Thyroid gland (tissue), 4 donors: ENCODE results near the gene KANSL3. TPM values are rescaled to one million over a fixed set of nuclear protein-coding genes. Genes with fewer than 3 reads are reported as not detected.

Experiments used
- DNase-seq, 2 donors: peaks; one replicate each; pipeline ENCODE4 v3.0.0-alpha.2; 2019
- H3K27ac ChIP-seq, 3 donors: fragments of 200-600 bp; sonication (generic); 1 replicate in 2 of 3; 2 replicates in 1 of 3; pipeline ENCODE4 v1.5.1; 2016 to 2019; ENCODE audit warnings: mild to moderate bottlenecking in 1 of 3, moderate library complexity in 1 of 3
- H3K27me3 ChIP-seq: fragments of 200-600 bp; sonication (generic); one replicate; pipeline ENCODE4 v1.5.1; 2019
- H3K36me3 ChIP-seq, 2 donors: fragments of 200-600 bp; sonication (generic); one replicate each; pipeline ENCODE4 v1.5.1; 2016 to 2019
- H3K4me1 ChIP-seq, 2 donors: fragments of 200-600 bp; sonication (generic); one replicate each; pipeline ENCODE4 v1.5.1; 2017 to 2019
- H3K4me3 ChIP-seq, 3 donors: fragments of 200-600 bp; sonication (generic); replicated peaks in 1 of 3; 1 replicate in 2 of 3; 2 replicates in 1 of 3; pipeline ENCODE4 v1.5.1; 2016; ENCODE audit warnings: mild to moderate bottlenecking in 1 of 3
- H3K9me3 ChIP-seq: fragments of 200-600 bp; sonication (generic); one replicate; pipeline ENCODE4 v1.5.1; 2017
- POLR2A ChIP-seq, 2 donors: fragments of 450-650 bp; IDR thresholded peaks; one replicate each; pipeline ENCODE4 v1.6.1; 2017; ENCODE audit warnings: antibody characterized with exemption in 2 of 2, mild to moderate bottlenecking in 2 of 2, moderate library complexity in 1 of 2
- WGBS, 2 donors: methylation state at CpG; one replicate each; pipeline ENCODE4 v1.1.5; 2017; 5-methylcytosine and 5-hydroxymethylcytosine counted together
- intact Hi-C: fragments of 100-400 bp; cut with DNase I; formaldehyde crosslinking; loops from one replicate; pipeline ENCODE4 v1.15.1; 2023
- total RNA-seq, 4 donors: library from RNA; depleted of rRNA; stranded (reverse); fragments of >200 nt; gene quantifications; one replicate each; pipeline ENCODE4 v1.2.3, GENCODE V29; 2016
- TF ChIP-seq, protein P1 (sequence below), 6 experiments: fragments of 200-600 bp in 3 of 6; fragments of 450-650 bp in 3 of 6; sonication (generic) in 3 of 6; IDR thresholded peaks; one replicate each; pipeline ENCODE4 v1.5.1; 2016 to 2019; ENCODE audit warnings: antibody characterized with exemption in 6 of 6, mild to moderate bottlenecking in 2 of 6, inconsistent platforms in 1 of 6, moderate library complexity in 1 of 6

The KANSL3 gene
- total RNA-seq, 4 donors from 2014 or later: 46.2 to 65.5 (median 55.8) TPM

GRCh38 chr2:96596596-96596995, 41.5 kb downstream of the KANSL3 start:
- Histone ChIP-seq H3K27ac (no peak overlapping the region), H3K4me3 (no peak overlapping the region), H3K36me3 (peaks cover 48 to 53% of the 10 kb centered on the region in 2 donors), H3K27me3 (no peaks in the 10 kb centered on the region), H3K9me3 (no peaks in the 10 kb centered on the region), H3K4me1 (no peaks in the 10 kb centered on the region)
- intact Hi-C loops: no loop called here
- TF ChIP-seq POLR2A (IDR thresholded peaks at IDR 0.05): no peak
- TF ChIP-seq, protein P1, sequence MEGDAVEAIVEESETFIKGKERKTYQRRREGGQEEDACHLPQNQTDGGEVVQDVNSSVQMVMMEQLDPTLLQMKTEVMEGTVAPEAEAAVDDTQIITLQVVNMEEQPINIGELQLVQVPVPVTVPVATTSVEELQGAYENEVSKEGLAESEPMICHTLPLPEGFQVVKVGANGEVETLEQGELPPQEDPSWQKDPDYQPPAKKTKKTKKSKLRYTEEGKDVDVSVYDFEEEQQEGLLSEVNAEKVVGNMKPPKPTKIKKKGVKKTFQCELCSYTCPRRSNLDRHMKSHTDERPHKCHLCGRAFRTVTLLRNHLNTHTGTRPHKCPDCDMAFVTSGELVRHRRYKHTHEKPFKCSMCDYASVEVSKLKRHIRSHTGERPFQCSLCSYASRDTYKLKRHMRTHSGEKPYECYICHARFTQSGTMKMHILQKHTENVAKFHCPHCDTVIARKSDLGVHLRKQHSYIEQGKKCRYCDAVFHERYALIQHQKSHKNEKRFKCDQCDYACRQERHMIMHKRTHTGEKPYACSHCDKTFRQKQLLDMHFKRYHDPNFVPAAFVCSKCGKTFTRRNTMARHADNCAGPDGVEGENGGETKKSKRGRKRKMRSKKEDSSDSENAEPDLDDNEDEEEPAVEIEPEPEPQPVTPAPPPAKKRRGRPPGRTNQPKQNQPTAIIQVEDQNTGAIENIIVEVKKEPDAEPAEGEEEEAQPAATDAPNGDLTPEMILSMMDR (IDR thresholded peaks at IDR 0.05): no peak
- no peak for DNase-seq

- 75 to 98% methylated on average over 5 of the region's 5 CpGs for WGBS, 2 donors
Measured at GRCh38 chr2:96594691-96595152, 43.4 kb downstream of the KANSL3 start.

GRCh38 chr2:96594282-96594681, 43.8 kb downstream of the KANSL3 start:
- intact Hi-C loops: no loop called here

More at GRCh38 chr2:96594691-96595152, 43.4 kb downstream of the KANSL3 start:
- no peak for DNase-seq
- Histone ChIP-seq H3K4me3 (no peak overlapping the region), H3K4me1 (no peaks in the 10 kb centered on the region), H3K9me3 (no peaks in the 10 kb centered on the region), H3K36me3 (peaks cover 35 to 41% of the 10 kb centered on the region in 2 donors), H3K27ac (no peak overlapping the region), H3K27me3 (no peaks in the 10 kb centered on the region)
- intact Hi-C loops: no loop called here
- TF ChIP-seq POLR2A (IDR thresholded peaks at IDR 0.05): no peak

DNA sequence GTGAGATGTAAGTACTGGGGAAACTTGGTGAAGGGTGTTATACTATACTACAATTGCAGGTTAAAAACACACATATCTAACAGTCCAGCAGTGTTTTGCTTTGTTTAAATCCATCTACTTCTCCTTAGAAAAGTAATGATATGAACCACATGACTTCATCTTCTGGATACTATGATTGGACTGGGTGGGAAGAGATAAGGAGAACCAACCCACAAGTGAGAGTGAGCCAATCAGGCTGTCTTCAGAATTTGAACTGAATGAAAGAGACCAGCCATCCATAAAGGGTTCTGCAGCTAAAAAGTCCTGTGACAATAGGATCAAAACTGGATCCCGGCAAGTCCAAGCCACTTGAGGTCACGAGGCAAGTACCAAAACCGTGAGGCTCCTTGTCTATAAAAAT, 46.6 kb downstream of the KANSL3 start:
- H3K36me3 ChIP-seq: peaks cover 19 to 22% of the 10 kb centered on the region in 2 donors
- H3K4me3 ChIP-seq: no peak overlapping the region
- no peak for DNase-seq
- H3K9me3 ChIP-seq: no peaks in the 10 kb centered on the region
- no peak for TF ChIP-seq POLR2A (IDR thresholded peaks at IDR 0.05)
- TF ChIP-seq, protein P1 (IDR thresholded peaks at IDR 0.05): no peak
- intact Hi-C loops: no loop called here
- H3K27ac ChIP-seq: no peak overlapping the region
- no peaks in the 10 kb centered on the region for H3K27me3 ChIP-seq
- H3K4me1 ChIP-seq: no peaks in the 10 kb centered on the region
- WGBS, 2 donors: 90% methylated on average over 3 of the region's 3 CpGs

More at GRCh38 chr2:96594282-96594681, 43.8 kb downstream of the KANSL3 start:
- H3K4me3 ChIP-seq: no peak overlapping the region
- 82 to 88% methylated on average over 3 of the region's 3 CpGs for WGBS, 2 donors
- H3K4me1 ChIP-seq: no peaks in the 10 kb centered on the region
- H3K27me3 ChIP-seq: no peaks in the 10 kb centered on the region
- no peaks in the 10 kb centered on the region for H3K9me3 ChIP-seq
- no peak for TF ChIP-seq POLR2A (IDR thresholded peaks at IDR 0.05)
- TF ChIP-seq, protein P1 (IDR thresholded peaks at IDR 0.05): no peak
- H3K36me3 ChIP-seq: peaks cover 34 to 37% of the 10 kb centered on the region in 2 donors
- no peak overlapping the region for H3K27ac ChIP-seq
- DNase-seq: no peak

GRCh38 chr2:96591054-96591453, 47.1 kb downstream of the KANSL3 start:
- intact Hi-C loops: no loop called here
- TF ChIP-seq, protein P1 (IDR thresholded peaks at IDR 0.05): no peak
- no peak for TF ChIP-seq POLR2A (IDR thresholded peaks at IDR 0.05)
- Histone ChIP-seq H3K27ac (no peak overlapping the region), H3K36me3 (peaks cover 19 to 22% of the 10 kb centered on the region in 2 donors), H3K4me1 (no peaks in the 10 kb centered on the region), H3K9me3 (no peaks in the 10 kb centered on the region), H3K4me3 (no peak overlapping the region), H3K27me3 (no peaks in the 10 kb centered on the region)
- DNase-seq: no peak
- WGBS, 2 donors: 90 to 95% methylated on average over 2 of the region's 2 CpGs
